ENCODE results near the gene OPN5. TPM values are rescaled to one million over a fixed set of nuclear protein-coding genes. Genes with fewer than 3 reads are reported as not detected.

The OPN5 gene
- total RNA-seq, 2 experiments from 2014 or later: not detected

DNA sequence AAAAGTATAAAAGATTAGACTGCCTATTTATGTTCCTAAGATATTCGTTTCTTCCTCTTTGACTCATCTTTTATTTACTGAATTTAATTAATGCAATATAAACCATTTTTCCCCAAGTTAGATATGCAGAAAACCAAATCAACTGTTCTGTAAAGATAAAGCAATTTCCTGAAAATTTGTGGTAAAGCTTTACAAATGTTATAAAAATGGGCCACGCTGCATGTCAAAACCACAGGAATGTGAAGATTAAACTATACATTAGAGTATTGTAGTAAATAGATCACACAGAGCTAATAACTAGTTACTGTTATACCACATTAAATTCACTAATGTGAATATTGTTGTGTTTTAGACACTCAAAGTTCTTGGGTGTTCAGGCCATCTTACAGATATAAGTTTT, 83.4 kb downstream of the OPN5 start:
- Mint-ChIP-seq H3K27me3 (peaks cover 3% of the 10 kb centered on the region), H3K9me3 (ENCODE audit: low read depth) (no peaks in the 10 kb centered on the region), H3K4me3 (no peak overlapping the region), H3K4me1 (no peaks in the 10 kb centered on the region), H3K27ac (no peak overlapping the region), H3K36me3 (ENCODE audit: low read depth) (no peaks in the 10 kb centered on the region)
- ChIA-PET POLR2A (no interaction called here), CTCF (no interaction called here)
- no peak for ATAC-seq
- no peak for DNase-seq
- intact Hi-C loops (cut with DNase I, micrococcal nuclease): no loop called here

DNA sequence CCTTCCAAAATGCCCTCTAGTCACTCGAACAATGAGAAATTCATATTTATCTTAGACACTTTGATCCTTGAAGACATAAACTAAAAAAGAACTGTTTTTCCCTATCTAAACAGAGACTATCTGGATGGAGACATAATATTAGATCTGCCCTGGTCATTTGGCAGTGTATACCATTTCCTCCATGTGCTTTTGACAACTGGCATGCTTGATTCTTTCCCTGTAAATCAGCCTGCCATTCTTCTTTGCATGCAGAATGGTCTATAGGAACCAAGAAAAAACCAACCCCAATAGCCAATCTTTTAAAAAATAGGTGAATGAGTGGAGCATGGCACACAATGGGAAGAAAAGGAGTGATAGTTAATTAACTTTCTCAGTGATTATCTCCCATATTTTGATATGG, 93.8 kb downstream of the OPN5 start:
- no peaks in the 10 kb centered on the region for H3K9me3 Mint-ChIP-seq (ENCODE audit: low read depth)
- H3K27ac Mint-ChIP-seq: no peak overlapping the region
- no peaks in the 10 kb centered on the region for H3K4me1 Mint-ChIP-seq
- no peaks in the 10 kb centered on the region for H3K36me3 Mint-ChIP-seq (ENCODE audit: low read depth)
- ChIA-PET CTCF (no interaction called here), POLR2A (no interaction called here)
- H3K4me3 Mint-ChIP-seq: no peak overlapping the region
- ATAC-seq (no peak), DNase-seq (no peak)
- intact Hi-C loops (cut with DNase I, micrococcal nuclease): no loop called here
- peaks cover 5% of the 10 kb centered on the region for H3K27me3 Mint-ChIP-seq

Other genes with a start within 250 kb of the OPN5 start
- gene ADGRF4, start 83.5 kb upstream of the OPN5 start, total RNA-seq: not detected

Data from activated CD4-positive, alpha-beta T cell treated with anti-CD3 and anti-CD28 coated beads for 36 hours (primary cell).